Hypothalamus (tissue), 51 donors: Measurements from ENCODE around the gene RPS5.

Experiments used
- DNase-seq, 51 donors: peaks; one replicate each; lab custom pipeline; 2025; lab: John Stamatoyannopoulos, UW

Gene RPS5

DNA sequence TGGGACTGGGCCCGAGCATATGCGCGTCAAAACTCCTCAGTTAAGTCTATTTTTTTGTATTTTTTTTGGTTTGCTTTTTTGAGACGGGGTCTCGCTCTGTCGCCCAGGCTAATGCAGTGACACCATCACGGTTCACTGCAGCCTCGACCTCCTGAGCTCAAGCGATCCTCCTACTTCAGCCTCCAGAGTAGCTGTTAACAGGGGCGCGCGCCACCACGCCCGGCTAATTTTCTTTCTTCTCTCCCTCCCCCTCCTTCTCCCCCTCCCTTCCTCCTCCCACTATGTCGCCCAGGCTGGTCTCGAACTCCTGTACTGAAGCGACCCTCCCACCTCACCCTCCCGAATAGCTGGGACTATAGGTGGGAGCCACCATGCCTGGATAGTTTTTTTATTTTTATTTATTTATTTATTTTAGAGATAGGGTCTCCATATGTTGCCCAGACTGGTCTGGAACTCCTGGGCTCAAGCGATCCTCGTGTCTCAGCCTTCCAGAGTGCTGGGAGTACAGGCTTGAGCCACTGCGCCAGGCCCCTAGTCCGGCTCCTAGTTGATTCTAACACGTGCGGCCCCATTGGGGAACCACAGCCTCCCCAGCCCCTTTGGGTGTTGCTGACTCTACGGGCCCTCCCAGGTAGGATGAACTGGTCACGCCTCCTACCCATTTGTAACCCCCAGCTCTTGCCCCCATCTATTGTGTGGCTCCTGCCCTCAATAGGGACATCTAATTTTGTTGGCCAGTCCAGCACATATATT, 5.4 kb upstream of the RPS5 start:
- DNase-seq = no peak

DNA sequence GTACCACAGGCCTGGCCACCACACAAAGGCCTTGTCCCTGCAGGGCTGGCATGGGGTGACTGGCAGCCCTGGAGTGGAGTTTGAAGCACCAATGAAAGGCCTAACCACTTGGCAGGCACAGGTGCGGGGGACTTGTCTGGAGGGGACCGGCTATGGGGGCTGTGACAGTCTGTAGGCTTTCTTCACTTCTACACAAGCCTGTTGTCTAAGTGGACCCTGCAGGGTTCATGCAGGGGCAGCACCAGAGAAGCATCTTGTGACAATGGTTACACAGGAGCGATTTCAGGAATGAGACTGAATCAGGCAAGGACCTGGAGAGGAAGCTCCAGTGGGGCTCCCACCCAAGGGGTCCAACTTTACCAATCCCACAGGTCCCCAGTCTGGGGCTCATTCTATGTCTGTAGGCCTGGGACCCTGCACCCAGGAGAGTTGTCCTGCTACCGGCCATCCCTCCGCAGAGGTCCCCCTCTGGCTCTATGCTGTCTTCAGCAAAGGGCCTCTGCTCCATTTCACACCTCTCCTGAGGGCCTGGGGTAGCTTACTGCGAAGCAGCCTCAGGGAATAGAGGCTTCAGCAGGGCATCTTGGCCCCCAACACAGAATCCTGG, 4.0 kb upstream of the RPS5 start:
- no peak for DNase-seq

DNA sequence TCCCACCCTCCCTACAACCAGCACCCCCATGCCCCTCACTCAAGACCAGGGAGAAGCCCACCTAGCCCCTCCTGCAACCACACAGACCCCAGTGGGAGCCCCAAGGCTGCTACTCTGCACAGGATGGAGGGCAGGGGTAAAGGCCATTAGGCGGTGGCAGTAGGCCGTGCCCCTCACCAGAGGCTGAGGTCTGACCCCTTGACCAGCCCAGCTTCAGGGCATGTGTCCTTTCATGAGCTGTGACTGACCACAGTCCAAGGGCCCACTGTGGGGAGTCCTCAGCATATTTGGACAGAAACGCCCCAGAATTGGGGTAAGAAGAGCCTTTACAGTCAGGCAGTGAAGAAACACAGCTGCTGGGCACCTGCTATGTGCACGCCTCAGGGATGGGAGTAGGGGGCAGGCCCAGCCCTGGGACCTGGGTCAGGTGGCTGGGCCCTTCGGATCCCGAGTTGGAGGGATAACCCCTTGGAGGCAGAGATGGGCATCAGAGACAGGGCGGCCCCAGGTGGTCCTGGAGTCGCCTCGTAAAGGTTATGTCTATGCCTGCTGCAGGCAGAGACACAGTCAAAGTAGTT, 1.7 kb upstream of the RPS5 start:
- no peak for DNase-seq

DNA sequence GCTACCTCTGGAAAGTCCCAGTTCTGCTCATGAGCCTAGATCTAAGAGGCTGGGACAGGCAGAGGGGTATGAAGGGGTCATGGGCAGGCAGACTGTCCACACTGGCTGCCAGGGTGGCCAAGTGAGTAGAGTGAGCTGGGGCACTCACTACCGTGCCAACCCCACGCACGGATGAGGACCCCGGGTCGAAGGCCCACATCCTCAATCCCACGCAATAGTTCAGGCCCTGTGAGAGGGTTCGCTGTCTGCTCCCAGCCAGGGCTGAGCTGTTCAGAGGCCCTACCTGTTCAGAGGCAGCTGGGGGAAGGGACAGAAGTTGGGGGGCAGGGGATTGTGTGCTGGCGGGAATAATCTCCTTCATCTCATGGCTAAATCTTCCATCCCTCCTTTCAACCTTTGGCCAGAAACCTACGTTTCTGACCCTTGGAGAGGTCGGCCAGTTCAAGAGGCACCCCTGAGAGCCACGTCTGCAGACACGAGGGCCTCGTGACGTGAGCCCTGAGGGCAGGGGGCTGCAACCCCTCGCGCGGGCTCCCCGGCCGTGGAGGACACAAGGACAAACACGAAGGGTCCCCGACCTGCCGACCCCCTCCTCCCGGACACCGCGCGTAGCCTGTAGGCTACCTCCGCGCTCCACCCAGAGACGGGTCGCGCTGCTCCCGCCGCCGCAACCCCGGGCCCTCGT, 1.0 kb upstream of the RPS5 start:
- peak in 2 of 51 donors; percentile 29 to 36 for DNase-seq

DNA sequence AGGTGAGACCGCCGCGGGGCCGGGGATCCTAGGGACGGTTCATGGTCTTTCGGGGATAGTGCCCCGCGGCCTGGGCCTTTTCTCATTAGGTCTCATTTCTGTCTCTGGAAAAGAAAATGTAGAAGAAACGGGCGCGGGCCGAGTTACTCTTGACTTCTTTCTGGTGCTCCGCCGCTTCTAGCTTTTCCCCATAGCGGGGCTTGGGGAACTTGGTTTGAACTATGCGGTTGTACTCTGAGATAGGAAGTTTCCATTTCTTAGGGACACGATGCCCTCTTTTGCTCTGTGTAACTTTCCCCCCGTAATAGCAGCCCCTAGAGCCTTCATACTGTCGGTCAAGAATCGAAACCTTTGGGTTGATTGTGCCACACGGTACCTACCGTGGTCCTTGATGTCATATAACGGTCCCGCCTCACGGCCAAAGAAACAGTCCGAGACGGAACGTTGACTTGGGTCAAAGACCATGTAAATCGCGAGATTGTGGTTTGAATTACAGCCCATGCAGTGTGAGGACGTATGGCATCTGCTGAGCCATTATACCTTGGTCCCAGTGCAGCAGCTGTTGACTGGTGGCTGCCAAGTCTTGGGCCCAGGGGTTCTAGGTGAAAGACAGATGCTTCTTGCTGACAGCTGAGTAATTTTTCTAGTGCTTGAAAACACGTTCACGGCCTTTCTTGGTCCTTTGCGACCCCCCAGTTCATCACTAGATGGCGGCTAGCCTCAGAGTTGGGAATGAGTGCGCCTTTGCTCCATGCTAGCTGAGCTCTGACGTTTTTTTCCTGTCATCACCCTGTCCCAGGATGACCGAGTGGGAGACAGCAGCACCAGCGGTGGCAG, 487 bp downstream of the RPS5 start:
- no peak for DNase-seq

DNA sequence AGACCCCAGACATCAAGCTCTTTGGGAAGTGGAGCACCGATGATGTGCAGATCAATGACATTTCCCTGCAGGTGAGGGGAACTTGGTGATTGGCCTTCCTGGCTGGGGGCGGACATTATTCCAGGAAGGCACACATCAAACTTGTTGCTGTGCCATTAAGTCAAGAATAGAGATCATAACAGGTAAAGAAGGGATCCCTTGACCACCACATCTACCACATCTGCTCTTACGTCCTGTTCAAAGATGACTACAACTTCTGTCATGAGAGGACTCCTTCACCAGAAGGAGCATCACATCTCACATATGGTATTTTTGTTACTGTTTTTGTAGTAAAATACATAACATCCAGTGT, 1.1 kb downstream of the RPS5 start:
- no peak for DNase-seq

DNA sequence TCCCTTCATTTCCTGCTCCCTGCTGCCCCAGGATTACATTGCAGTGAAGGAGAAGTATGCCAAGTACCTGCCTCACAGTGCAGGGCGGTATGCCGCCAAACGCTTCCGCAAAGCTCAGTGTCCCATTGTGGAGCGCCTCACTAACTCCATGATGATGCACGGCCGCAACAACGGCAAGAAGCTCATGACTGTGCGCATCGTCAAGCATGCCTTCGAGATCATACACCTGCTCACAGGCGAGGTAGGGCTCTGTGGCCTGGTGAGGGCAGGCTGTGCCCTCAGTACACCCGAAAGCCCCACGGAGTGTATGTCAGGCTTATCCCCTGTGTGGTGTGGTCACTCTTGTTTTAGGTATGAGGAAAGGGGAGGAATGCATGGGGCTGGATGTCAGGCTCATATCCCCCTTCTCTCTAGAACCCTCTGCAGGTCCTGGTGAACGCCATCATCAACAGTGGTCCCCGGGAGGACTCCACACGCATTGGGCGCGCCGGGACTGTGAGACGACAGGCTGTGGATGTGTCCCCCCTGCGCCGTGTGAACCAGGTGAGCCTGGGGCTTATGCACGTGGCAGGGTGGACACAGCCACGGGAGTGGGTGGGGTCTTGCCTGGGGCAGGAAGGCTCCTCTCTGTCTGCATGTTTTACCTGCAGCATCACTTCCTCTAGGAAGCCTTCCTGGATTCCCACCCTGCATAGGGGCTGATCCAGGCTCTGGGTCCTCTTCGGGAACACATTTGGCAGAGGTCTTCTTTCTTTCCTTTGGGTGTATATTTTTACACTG, 6.1 kb downstream of the RPS5 start:
- no peak for DNase-seq

DNA sequence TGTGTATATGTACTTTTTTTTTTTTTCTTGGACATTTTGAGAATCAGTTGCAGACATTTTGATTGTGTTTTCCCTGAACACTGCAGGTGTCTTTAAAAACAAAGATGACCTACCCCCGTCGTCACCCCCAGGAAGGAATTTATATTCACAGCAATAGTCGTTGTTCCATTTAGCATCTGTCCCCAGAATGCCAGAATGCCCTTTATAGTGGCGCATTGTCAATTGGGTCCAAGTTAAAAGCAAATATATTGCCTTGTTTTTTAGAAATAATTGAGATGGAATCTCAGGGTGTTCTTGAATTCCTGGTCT, 6.6 kb downstream of the RPS5 start:
- no peak for DNase-seq

DNA sequence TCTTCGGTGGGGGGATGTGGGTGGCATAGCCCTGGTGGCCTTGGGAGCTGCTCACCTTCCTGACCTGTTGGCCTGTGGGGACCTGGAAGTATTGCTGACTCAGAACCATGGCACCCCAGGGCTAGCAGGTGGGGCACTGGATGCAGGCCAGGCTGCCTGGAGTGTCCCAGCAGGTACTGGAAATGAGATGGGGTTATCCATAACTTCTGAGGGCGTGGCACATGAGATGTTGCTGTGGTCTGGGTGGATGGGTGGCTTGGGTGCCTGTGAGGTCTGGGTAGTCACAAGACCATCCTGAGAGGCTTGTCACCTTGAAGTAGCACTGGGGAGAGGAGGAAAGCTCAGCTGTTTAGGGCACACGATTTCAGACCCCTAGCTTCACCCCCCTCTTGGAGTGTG, 7.8 kb downstream of the RPS5 start:
- DNase-seq = no peak

DNA sequence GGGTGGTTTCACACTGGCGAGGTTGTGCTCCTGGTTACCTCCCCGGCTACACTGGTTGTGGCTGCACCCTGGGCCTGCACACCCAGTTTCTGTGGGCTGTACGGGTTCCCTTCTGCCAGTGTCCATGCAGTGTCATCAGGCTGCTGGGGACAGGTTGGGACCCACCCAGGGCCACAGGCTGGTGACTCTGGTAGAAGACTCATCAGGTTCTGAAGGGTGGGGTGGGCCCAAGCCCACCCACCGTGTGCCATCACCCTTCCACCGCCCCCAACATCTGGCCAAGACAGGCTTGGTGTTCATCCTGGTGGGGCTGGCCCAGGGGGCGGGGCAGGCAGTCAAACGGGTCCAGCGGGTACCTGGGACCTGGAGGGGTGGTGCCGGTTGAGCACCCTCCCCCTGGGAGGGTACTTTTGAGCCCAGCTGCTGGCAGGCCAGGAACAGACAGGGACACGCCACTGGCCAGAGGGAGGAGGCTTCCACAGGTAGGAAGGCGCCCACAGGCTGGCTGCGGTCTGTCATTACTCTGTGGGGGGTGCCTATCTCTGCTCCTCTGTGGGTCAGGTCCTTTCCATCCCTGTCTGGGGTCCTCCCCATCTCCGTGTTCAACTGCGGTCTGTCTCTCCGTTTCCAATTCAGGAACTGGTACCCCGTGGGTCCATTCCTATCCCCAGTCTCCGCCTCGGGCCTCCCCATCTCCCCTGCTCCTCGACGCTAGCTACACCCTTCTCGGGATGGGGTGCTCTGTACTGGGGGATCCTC, 8.3 kb downstream of the RPS5 start, which contains the start of gene RNF225:
TSS of gene RNF225 (plus strand) at position 437 of the 759 bp plus-strand sequence. CDS start 434 bp downstream, outside the sequence.
- DNase-seq = no peak

DNA sequence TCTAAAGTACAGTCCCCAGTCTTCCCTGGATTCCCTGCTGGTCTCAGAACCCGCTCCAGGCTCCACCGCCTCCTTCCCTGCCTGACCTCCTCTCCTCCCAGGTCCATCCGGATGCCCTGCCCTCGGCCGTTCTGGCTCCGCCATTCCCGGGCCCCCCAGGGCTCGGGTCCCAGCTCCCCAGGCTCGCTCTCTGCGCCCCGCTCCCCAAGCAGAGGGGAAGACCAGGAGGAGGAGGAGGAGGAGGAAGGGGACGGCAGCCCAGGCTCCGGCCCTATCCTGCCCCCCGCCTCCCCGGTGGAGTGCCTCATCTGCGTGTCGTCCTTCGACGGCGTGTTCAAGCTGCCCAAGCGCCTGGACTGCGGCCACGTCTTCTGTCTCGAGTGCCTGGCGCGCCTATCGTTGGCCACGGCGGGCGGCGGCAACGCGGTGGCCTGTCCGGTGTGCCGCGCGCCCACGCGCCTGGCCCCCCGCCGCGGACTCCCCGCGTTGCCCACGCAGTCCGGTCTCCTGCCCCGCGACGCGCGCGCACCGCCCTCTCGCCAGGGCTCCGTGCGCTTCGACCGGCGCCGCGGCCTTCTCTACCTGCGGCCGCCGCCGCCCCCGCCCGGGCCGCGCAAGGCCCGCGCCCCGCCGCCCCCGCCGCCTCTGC, 9.0 kb downstream of the RPS5 start:
- DNase-seq = no peak

DNA sequence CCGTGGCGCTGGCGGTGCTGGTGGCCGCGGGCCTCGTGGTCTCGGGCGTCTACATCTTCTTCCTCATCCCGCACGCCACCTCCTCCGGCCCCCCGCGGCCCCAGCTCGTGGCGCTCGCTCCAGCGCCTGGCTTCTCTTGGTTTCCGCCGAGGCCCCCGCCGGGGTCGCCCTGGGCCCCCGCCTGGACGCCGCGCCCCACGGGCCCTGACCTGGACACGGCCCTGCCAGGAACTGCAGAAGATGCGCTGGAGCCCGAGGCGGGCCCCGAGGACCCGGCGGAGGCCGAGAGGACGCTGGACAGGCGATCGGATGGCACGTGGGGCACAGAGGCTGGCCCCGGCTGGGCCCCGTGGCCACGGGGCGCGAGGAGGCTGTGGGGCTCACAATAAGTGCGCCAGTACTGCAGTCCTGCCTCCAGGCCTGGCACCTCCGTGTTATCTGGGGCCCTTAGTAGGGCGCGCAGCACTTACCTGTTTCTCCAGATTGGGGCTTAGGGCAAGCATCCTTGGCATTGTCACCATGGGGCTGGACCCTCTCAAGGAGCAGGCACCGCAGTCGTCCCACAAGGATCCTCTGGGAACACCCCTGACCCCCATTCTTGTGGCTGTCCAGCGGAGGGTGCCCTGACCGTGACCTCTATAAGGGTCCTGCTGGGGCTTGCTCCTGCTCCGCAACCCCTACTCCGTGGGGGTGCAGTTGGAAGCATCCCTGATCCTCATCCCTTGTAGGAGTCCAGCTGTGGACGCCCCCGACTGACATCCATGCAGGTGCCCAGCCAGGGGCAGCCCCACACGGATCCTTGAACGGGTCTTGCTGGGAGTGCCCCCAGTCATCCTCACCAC, 9.8 kb downstream of the RPS5 start:
- DNase-seq = no peak

DNA sequence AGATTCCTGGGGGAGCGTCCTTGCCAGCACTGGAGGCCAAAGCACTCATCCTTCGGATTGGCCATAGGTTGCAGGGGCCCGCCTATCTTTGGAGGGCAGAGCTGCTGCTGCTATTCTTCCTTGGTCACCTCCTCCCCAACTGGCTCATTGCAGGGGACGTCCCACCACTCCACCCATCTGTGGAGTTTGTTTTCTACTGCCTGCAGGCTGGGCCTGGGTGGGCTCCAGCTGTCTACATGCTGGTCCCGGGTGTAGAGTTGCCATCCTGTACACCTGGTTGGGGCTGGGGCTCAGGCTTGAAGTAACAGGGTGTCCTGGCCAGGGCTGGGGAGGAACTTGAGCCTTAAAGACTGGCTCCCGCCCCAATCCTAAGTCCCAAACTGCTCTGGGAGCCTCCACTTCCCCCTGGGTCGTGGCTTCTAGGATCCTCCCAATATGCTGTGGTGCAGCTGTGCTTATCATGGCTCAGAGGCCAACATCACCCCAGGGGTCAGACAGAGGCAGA, 10.5 kb downstream of the RPS5 start:
- no peak for DNase-seq

DNA sequence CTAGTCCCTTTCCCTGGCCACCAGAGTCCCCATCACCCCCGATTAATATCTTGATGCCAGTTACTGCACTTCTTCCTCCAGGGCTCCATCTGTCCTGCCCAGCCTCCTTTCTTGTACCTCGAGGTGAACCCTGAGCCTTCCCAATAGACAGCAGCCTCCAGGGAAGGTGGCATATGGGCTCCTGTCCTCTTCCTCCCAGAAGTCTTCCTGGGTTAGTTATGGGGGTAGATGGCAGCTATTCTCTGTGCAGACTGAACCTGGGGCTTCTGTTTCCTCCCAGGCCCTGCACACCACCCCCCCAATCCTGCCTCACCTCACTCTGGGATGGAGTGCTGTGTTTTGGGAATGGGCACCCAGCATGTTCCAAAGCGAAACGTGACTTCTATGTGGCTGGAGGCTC, 11.0 kb downstream of the RPS5 start:
- no peak for DNase-seq

DNA sequence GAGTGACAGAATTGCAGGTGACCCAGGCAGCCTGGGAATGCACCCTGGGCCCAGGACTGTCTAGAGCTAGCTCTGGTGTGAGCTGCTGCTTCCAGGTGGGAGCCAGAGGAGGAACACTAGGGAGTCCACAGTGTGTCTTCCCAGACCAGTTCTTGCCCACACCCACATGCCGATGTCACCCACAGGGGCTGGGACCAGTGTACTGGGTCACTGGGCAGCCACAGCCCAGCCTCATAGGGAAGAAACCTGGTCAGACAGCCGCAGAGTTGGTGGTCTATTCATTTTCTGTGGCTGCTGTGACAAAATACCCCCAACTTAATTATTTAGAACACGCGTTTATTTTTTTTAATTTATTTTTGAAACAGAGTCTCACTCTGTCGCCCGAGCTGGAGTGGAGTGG, 11.5 kb downstream of the RPS5 start:
- DNase-seq = no peak

DNA sequence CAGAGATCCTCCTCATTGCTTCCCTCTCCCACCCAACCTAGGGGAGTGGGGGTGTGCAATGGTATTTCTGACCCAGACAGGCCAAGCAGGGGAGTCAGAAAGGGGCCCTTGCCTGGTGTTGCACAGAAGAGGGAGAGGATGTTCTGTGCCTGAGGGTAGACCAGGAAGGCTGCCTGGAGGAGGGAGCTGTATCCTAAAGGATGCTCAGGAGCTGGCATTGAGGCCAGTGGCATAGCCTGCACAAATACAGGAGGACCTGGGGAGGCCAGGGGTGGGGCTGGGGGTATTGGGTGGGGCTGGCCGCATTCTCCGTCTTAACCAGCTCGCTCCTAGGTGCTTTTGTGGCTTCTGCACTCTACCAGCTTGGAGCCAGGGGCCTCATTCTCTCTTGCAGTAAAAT, 12.8 kb downstream of the RPS5 start:
- no peak for DNase-seq

DNA sequence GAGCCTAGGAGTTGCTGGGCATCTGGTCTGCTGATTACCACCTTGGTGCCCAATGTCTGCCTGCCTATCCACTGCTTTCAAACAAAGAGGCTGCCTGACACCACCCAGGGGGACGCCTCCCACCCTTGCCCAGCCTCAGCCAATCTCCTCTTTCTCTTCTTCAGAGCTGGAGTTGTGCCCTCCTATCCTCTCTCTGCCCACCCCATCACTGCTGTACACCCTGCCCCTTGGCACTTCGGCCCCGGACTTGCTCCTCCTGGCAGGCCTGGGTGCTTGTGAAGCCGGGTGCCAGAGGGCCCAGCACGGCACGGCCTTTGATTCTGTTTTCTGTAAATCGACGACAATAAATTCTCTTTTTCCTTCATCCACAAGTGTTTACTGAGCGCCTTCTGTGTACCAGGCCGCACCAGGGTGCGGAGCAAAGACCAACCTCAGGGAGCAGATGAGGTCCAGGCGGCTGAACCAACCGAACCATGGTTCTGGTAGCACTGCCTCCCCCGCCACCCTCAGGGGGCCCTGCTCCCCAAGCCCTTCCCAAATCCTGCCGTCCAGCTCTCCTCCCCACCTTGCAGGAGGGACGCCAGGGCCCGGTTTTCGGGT, 13.3 kb downstream of the RPS5 start:
- peak in 27 of 51 donors; percentile 9 to 61 (median 36) for DNase-seq
